Left kidney (tissue), 2 donors: ENCODE data around the gene PTGIR. TPM values are rescaled to one million over a fixed set of nuclear protein-coding genes. Genes with fewer than 3 reads are reported as not detected.
"Not testable (repeated sequence)": the region's sequence is repeated elsewhere in the genome, so short reads cannot be mapped to it uniquely, and the experiment has no call there.

Experiments
- DNase-seq: peaks from one replicate; pipeline ENCODE4 v3.0.0-alpha.2; 2013
- polyA plus RNA-seq: library from polyadenylated mRNA; unstranded; fragments of 120-200 nt; gene quantifications from one replicate; pipeline ENCODE4 v1.2.1, GENCODE V29; 2013; ENCODE audit not compliant: insufficient read length

The PTGIR gene
- polyA plus RNA-seq, 1 donor, result 1.7 TPM

- DNase-seq, result peak; percentile 83
These were observed 14.7 kb upstream of the PTGIR start for GRCh38 chr19:46639358-46640182.

- no peak for DNase-seq
These were observed 12.3 kb upstream of the PTGIR start for GRCh38 chr19:46637224-46637623.

- DNase-seq, result no peak
These were observed 11.3 kb upstream of the PTGIR start, which contains the start of gene GNG8 for GRCh38 chr19:46635920-46636761. TSS of gene GNG8 (minus strand) at chr19:46636202. CDS start at chr19:46634682, 1,520 bp downstream.

- DNase-seq, result no peak
These were observed 9.8 kb upstream of the PTGIR start for GRCh38 chr19:46634656-46635218.

- peak; percentile 62 for DNase-seq
These were observed 9.3 kb upstream of the PTGIR start for GRCh38 chr19:46634045-46634655.

- DNase-seq, result no peak
These were observed 8.2 kb upstream of the PTGIR start for GRCh38 chr19:46633130-46633529.

GRCh38 chr19:46631481-46631880, 6.6 kb upstream of the PTGIR start:
- no peak for DNase-seq

GRCh38 chr19:46630586-46631205, 5.8 kb upstream of the PTGIR start:
- no peak for DNase-seq

GRCh38 chr19:46629546-46630025, 4.7 kb upstream of the PTGIR start:
- DNase-seq, result no peak

GRCh38 chr19:46628970-46629369, 4.1 kb upstream of the PTGIR start:
- not testable (repeated sequence) for DNase-seq

GRCh38 chr19:46626446-46626845, 1.6 kb upstream of the PTGIR start:
- DNase-seq, result no peak

- no peak for DNase-seq
These were observed 842 bp upstream of the PTGIR start for GRCh38 chr19:46625731-46626130.

GRCh38 chr19:46623915-46624502, 880 bp downstream of the PTGIR start:
- no peak for DNase-seq

GRCh38 chr19:46622118-46622446, 2.8 kb downstream of the PTGIR start:
- DNase-seq, result no peak

- no peak for DNase-seq
These were observed 3.4 kb downstream of the PTGIR start for GRCh38 chr19:46621191-46622117.

GRCh38 chr19:46620716-46621115, 4.2 kb downstream of the PTGIR start:
- no peak for DNase-seq

GRCh38 chr19:46620267-46620666, 4.6 kb downstream of the PTGIR start:
- no peak for DNase-seq

- DNase-seq, result no peak
These were observed 6.1 kb downstream of the PTGIR start for GRCh38 chr19:46618670-46619231.

GRCh38 chr19:46617601-46618000, 7.3 kb downstream of the PTGIR start:
- no peak for DNase-seq
